PC-9 (cell line): ENCODE data around the gene CENPC. TPM values are rescaled to one million over a fixed set of nuclear protein-coding genes. Genes with fewer than 3 reads are reported as not detected.

Experiments used
- BruUV-seq: library from RNA; stranded (reverse); fragments of 400-500 nt; replicated peaks from 2 replicates; lab custom pipeline; 2021; lab: Mats Ljungman, UMichigan
- CTCF ChIA-PET: fragments of 300-600 bp; sonication (Branson Sonifier 250); formaldehyde crosslinking; loops from one replicate; lab custom pipeline; 2022; ENCODE audit warnings: antibody characterized with exemption; lab: Charles Lee
- POLR2A ChIA-PET: fragments of 300-600 bp; sonication (Branson Sonifier 250); formaldehyde crosslinking; loops from one replicate; lab custom pipeline; 2022; ENCODE audit warnings: antibody characterized with exemption; ENCODE audit not compliant: unreplicated experiment; lab: Charles Lee
- DNase-seq, 2 experiments: peaks; one replicate each; pipeline versions ENCODE4 v3.0.0 to v3.0.0-alpha.2; 2015 to 2022; ENCODE audit warnings: mixed read lengths in 1 of 2
- H2AFZ ChIP-seq: fragments of 200-600 bp; sonication (generic); 2 replicates; pipeline ENCODE4 v1.8.1; 2017; ENCODE audit warnings: antibody characterized with exemption
- H3F3A ChIP-seq: fragments of 200-600 bp; sonication (generic); 2 replicates; pipeline ENCODE4 v1.8.1; 2017; ENCODE audit warnings: antibody characterized with exemption, mild to moderate bottlenecking, low read depth; ENCODE audit not compliant: insufficient read depth
- H3K27ac ChIP-seq: fragments of 200-600 bp; sonication (generic); 2 replicates; pipeline ENCODE4 v1.6.1; 2016; ENCODE audit warnings: mixed run types
- H3K27me3 ChIP-seq: fragments of 200-600 bp; sonication (generic); 2 replicates; pipeline ENCODE4 v1.6.1; 2016; ENCODE audit warnings: low read depth, mixed run types; ENCODE audit not compliant: insufficient read depth
- H3K36me3 ChIP-seq: fragments of 200-600 bp; sonication (generic); 2 replicates; pipeline ENCODE4 v1.6.1; 2016; ENCODE audit warnings: low read depth, mixed run types
- H3K4me1 ChIP-seq: fragments of 200-600 bp; sonication (generic); replicated peaks from 2 replicates; pipeline ENCODE4 v1.6.1; 2016; ENCODE audit warnings: mixed run types; ENCODE audit not compliant: insufficient read depth
- H3K4me2 ChIP-seq: fragments of 200-600 bp; sonication (generic); 2 replicates; pipeline ENCODE4 v1.6.1; 2017; ENCODE audit warnings: mixed run types
- H3K4me3 ChIP-seq: fragments of 200-600 bp; sonication (generic); 2 replicates; pipeline ENCODE4 v1.6.1; 2016; ENCODE audit warnings: mixed run types
- H3K79me2 ChIP-seq: fragments of 200-600 bp; sonication (generic); 2 replicates; pipeline ENCODE4 v1.6.1; 2017; ENCODE audit warnings: low read depth, mixed run types
- H3K9me2 ChIP-seq: fragments of 200-600 bp; sonication (generic); 2 replicates; pipeline ENCODE4 v1.8.1; 2017; ENCODE audit warnings: mild to moderate bottlenecking; ENCODE audit not compliant: insufficient read depth
- H3K9me3 ChIP-seq: fragments of 200-600 bp; sonication (generic); 2 replicates; pipeline ENCODE4 v1.8.1; 2016; ENCODE audit warnings: low read depth; ENCODE audit not compliant: insufficient read depth
- H4K20me1 ChIP-seq: fragments of 200-600 bp; sonication (generic); 2 replicates; pipeline ENCODE4 v1.8.1; 2017; ENCODE audit not compliant: insufficient read depth
- EZH2 ChIP-seq: fragments of 200-600 bp; sonication (generic); IDR thresholded peaks from 2 replicates; pipeline ENCODE4 v1.8.0; 2017; ENCODE audit warnings: antibody characterized with exemption, low read depth
- intact Hi-C: fragments of 100-400 bp; cut with micrococcal nuclease; formaldehyde crosslinking; loops from one replicate; pipeline ENCODE4 v1.10.0; 2022; ENCODE audit not compliant: unreplicated experiment
- total RNA-seq: library from RNA; stranded (reverse); gene quantifications from 2 replicates; pipeline ENCODE4 v1.2.3, GENCODE V29; 2021
- TF ChIP-seq, protein P1 (sequence below): fragments of 200-600 bp; sonication (generic); conservative IDR thresholded peaks from 2 replicates; pipeline ENCODE4 v1.6.1; 2017; ENCODE audit warnings: mixed run types, antibody characterized with exemption, mild to moderate bottlenecking, moderate library complexity

The CENPC gene
- total RNA-seq, 1 experiment from 2014 or later, result 14.2 TPM

DNA sequence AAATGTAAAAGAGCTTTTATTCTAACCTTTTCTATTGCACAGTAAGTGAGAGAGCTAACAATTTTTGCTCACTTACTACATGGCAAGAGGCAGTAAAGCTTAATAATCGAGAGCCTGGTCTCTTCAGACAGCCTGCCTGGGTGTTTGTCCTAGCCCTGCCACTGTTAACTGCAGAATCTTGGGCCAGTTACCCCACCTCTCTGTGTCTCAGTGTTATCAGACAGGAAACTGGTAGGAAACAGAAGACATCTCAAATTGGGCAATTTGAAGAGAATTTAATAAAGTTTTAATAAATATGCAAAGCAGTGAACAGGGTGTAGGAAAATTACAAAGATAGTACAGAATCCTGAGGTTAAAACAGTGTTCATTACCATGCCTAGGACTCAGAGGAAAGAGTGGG, 26.7 kb upstream of the CENPC start:
- POLR2A ChIA-PET, result no interaction called here

DNA sequence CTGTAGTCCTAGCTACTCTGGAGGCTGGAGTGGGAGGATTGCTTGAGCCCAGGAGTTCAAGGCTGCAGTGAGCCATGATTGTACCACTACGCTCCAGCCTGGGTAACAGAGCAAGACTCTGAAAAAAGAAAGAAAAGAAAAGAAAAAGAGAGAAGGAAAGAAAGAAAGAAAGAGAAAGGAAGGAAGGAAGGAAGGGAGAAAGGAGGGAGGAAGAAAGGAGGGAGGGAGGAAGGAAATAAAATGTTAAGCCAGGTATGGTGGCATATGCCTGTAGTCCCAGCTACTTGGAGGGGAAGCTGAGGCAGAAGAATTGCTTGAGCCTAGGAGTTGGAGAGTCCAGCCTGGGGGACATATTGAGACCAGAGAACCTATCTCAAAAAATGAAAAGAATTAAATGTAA, 25.2 kb upstream of the CENPC start:
- Histone ChIP-seq H3K4me1 (no peaks in the 10 kb centered on the region), H3K9me2 (no peaks in the 10 kb centered on the region), H2AFZ (no peak overlapping the region), H3K27me3 (no peaks in the 10 kb centered on the region), H3F3A (no peaks in the 10 kb centered on the region), H3K27ac (no peak overlapping the region), H4K20me1 (no peaks in the 10 kb centered on the region), H3K4me3 (no peak overlapping the region), H3K36me3 (no peaks in the 10 kb centered on the region), H3K4me2 (no peak overlapping the region), H3K79me2 (no peaks in the 10 kb centered on the region), H3K9me3 (no peaks in the 10 kb centered on the region)
- intact Hi-C loops, result no loop called here
- ChIA-PET POLR2A (no interaction called here), CTCF (no interaction called here)
- DNase-seq, result no peak
- TF ChIP-seq EZH2, result no peak
- TF ChIP-seq, protein P1, sequence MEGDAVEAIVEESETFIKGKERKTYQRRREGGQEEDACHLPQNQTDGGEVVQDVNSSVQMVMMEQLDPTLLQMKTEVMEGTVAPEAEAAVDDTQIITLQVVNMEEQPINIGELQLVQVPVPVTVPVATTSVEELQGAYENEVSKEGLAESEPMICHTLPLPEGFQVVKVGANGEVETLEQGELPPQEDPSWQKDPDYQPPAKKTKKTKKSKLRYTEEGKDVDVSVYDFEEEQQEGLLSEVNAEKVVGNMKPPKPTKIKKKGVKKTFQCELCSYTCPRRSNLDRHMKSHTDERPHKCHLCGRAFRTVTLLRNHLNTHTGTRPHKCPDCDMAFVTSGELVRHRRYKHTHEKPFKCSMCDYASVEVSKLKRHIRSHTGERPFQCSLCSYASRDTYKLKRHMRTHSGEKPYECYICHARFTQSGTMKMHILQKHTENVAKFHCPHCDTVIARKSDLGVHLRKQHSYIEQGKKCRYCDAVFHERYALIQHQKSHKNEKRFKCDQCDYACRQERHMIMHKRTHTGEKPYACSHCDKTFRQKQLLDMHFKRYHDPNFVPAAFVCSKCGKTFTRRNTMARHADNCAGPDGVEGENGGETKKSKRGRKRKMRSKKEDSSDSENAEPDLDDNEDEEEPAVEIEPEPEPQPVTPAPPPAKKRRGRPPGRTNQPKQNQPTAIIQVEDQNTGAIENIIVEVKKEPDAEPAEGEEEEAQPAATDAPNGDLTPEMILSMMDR, result no peak
- BruUV-seq, result no TSS peak

More for the DNA sequence above, 26.7 kb upstream of the CENPC start:
- BruUV-seq, result no TSS peak
- H3K27ac ChIP-seq, result no peak overlapping the region
- no peaks in the 10 kb centered on the region for H3K4me1 ChIP-seq
- intact Hi-C loops, result no loop called here
- no peaks in the 10 kb centered on the region for H4K20me1 ChIP-seq
- CTCF ChIA-PET, result no interaction called here
- no peak overlapping the region for H2AFZ ChIP-seq
- DNase-seq, result no peak
- no peaks in the 10 kb centered on the region for H3K9me2 ChIP-seq
- H3K9me3 ChIP-seq, result no peaks in the 10 kb centered on the region
- no peak for TF ChIP-seq EZH2
- TF ChIP-seq, protein P1, result no peak
- no peaks in the 10 kb centered on the region for H3K79me2 ChIP-seq
- no peaks in the 10 kb centered on the region for H3K27me3 ChIP-seq
- H3K36me3 ChIP-seq, result no peaks in the 10 kb centered on the region
- H3K4me2 ChIP-seq, result no peak overlapping the region
- no peaks in the 10 kb centered on the region for H3F3A ChIP-seq
- H3K4me3 ChIP-seq, result no peak overlapping the region

DNA sequence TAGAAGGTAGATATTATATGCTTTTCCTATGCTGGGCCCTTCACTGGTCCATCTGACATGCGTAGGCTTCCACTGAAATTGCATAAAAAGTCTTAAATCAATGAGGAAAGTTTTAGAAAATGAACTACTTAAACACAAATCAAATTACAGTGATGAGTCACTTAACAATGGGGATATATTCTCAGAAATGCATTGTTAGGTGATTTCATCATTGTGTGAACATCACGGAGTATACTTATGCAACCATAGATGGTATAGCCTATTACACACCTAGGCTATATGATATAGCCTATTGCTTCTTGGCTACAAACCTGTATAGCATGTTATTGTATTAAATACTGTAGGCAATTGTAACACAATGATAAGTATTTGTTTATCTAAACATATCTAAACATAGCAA, 23.5 kb upstream of the CENPC start:
- Histone ChIP-seq H2AFZ (no peak overlapping the region), H3F3A (no peaks in the 10 kb centered on the region), H3K36me3 (no peaks in the 10 kb centered on the region), H3K79me2 (no peaks in the 10 kb centered on the region), H3K27me3 (no peaks in the 10 kb centered on the region), H3K9me3 (no peaks in the 10 kb centered on the region), H3K4me2 (no peak overlapping the region), H3K4me3 (no peak overlapping the region), H4K20me1 (no peaks in the 10 kb centered on the region), H3K4me1 (no peaks in the 10 kb centered on the region), H3K27ac (no peak overlapping the region), H3K9me2 (no peaks in the 10 kb centered on the region)
- intact Hi-C loops, result no loop called here
- no peak for DNase-seq
- BruUV-seq, result no TSS peak
- no peak for TF ChIP-seq EZH2
- TF ChIP-seq, protein P1, result no peak
- CTCF ChIA-PET, result no interaction called here
- POLR2A ChIA-PET, result no interaction called here
